HepG2 (cell line): ENCODE measurements around the gene C4orf36. TPM values are rescaled to one million over a fixed set of nuclear protein-coding genes. Genes with fewer than 3 reads are reported as not detected.

Experiments used
- ATAC-seq: fragments of 200-7000 bp; cut with Tn5 transposase; 3 replicates; pipeline ENCODE4 v1.9.1; 2020; ENCODE audit warnings: mild to moderate bottlenecking, moderate library complexity
- BruUV-seq: library from RNA; stranded (reverse); fragments of 400-500 nt; replicated peaks from 2 replicates; lab custom pipeline; 2021; lab: Mats Ljungman, UMichigan
- CTCF ChIA-PET: fragments of 300-600 bp; formaldehyde crosslinking; extraction: SDS; loops from one replicate; lab custom pipeline; 2021; ENCODE audit warnings: low total read pairs, inconsistent platforms, low intra/inter-chr PET ratio; lab: Yijun Ruan, JAX
- POLR2A ChIA-PET: fragments of 350-600 bp; sonication (Branson Sonifier 250); formaldehyde crosslinking; loops from one replicate; lab custom pipeline; 2020; ENCODE audit warnings: antibody characterized with exemption, inconsistent platforms; lab: Yijun Ruan, JAX
- DNase-seq: peaks from one replicate; pipeline ENCODE4 v3.0.0-alpha.2; 2015; ENCODE audit warnings: low spot score
- FAIRE-seq: peaks from 3 replicates; lab custom pipeline; 2011; peaks lifted over from hg19 to GRCh38; lab: Jason Lieb, UNC
- H2AFZ ChIP-seq: one replicate; pipeline ENCODE4 v1.6.1; 2011; ENCODE audit warnings: low read length, inconsistent platforms
- H3K27ac ChIP-seq: fragments of 300-600 bp; 3 replicates; pipeline ENCODE4 v1.8.0; 2011; ENCODE audit warnings: mixed run types, mild to moderate bottlenecking, mixed read lengths, low read length, inconsistent platforms; ENCODE audit not compliant: insufficient read depth; ENCODE audit errors: extremely low read length
- H3K27me3 ChIP-seq, 2 experiments: fragments of 200-600 bp in 1 of 2; 2 replicates in 1 of 2; 3 replicates in 1 of 2; pipeline versions ENCODE4 v1.6.0 to v1.8.0; 2011; ENCODE audit warnings: low read length in 2 of 2, mild to moderate bottlenecking in 2 of 2, moderate library complexity in 2 of 2, inconsistent platforms in 1 of 2; ENCODE audit not compliant: insufficient read depth in 2 of 2, control insufficient read depth in 1 of 2
- H3K36me3 ChIP-seq, 2 experiments: fragments of 200-600 bp in 1 of 2; replicated peaks in 1 of 2; 2 replicates in 1 of 2; 3 replicates in 1 of 2; pipeline versions ENCODE4 v1.5.1 to v1.8.0; 2011; ENCODE audit warnings: low read length in 2 of 2, inconsistent platforms in 1 of 2; ENCODE audit not compliant: insufficient read depth in 2 of 2, control insufficient read depth in 1 of 2
- H3K4me1 ChIP-seq: 2 replicates; pipeline ENCODE4 v1.5.1; 2012; ENCODE audit warnings: low read length, inconsistent platforms; ENCODE audit not compliant: insufficient read depth
- H3K4me2 ChIP-seq: 2 replicates; pipeline ENCODE4 v1.6.0; 2011; ENCODE audit warnings: low read depth, low read length, inconsistent platforms
- H3K4me3 ChIP-seq, 3 experiments: fragments of 200-600 bp in 1 of 3; sonication (generic), shearing (Covaris generic) in 1 of 3; replicated peaks in 1 of 3; 2 replicates each; pipeline ENCODE4 v1.5.1; 2011 to 2016; ENCODE audit warnings: low read length in 3 of 3, inconsistent platforms in 2 of 3, low read depth in 2 of 3, mild to moderate bottlenecking in 2 of 3, control low read depth in 1 of 3, mixed read lengths in 1 of 3; ENCODE audit not compliant: insufficient read depth in 1 of 3
- H3K79me2 ChIP-seq: one replicate; pipeline ENCODE4 v1.6.1; 2011; ENCODE audit warnings: low read length, inconsistent platforms; ENCODE audit not compliant: insufficient read depth
- H3K9ac ChIP-seq: 2 replicates; pipeline ENCODE4 v1.6.0; 2011; ENCODE audit warnings: mild to moderate bottlenecking, low read depth, low read length, inconsistent platforms; ENCODE audit not compliant: insufficient read depth
- H3K9me3 ChIP-seq: 2 replicates; pipeline ENCODE4 v1.5.1; 2012; ENCODE audit warnings: mild to moderate bottlenecking, low read length
- H4K20me1 ChIP-seq: 2 replicates; pipeline ENCODE4 v1.6.0; 2011; ENCODE audit warnings: inconsistent platforms, mild to moderate bottlenecking, low read length, moderate library complexity; ENCODE audit not compliant: insufficient read depth
- AHDC1 ChIP-seq: sonication (generic); formaldehyde crosslinking; IDR thresholded peaks from 2 replicates; pipeline ENCODE4 v1.5.1; 2020; ENCODE audit warnings: mild to moderate bottlenecking, missing genetic modification reagents, borderline replicate concordance
- ATF1 ChIP-seq: IDR thresholded peaks from 2 replicates; pipeline ENCODE4 v1.6.1; 2016; ENCODE audit warnings: mild to moderate bottlenecking, control low read depth
- FOXC1 ChIP-seq: sonication (generic); formaldehyde crosslinking; IDR thresholded peaks from 2 replicates; pipeline ENCODE4 v1.8.0; 2022; ENCODE audit warnings: mild to moderate bottlenecking, missing genetic modification reagents, borderline replicate concordance
- HNRNPH1 ChIP-seq: fragments of 200-400 bp; formaldehyde crosslinking; optimal IDR thresholded peaks from 2 replicates; pipeline ENCODE3; 2017; ENCODE audit warnings: mild to moderate bottlenecking, low read depth, low read length
- KDM6A ChIP-seq: IDR thresholded peaks from 2 replicates; pipeline ENCODE4 v1.6.1; 2016; ENCODE audit warnings: low read depth
- KLF12 ChIP-seq: sonication (generic); formaldehyde crosslinking; IDR thresholded peaks from 2 replicates; pipeline ENCODE4 v1.4.0; 2020; ENCODE audit warnings: missing genetic modification reagents, borderline replicate concordance
- LCORL ChIP-seq, 2 experiments: fragments of 450-650 bp in 1 of 2; sonication (generic) in 1 of 2; formaldehyde crosslinking in 1 of 2; IDR thresholded peaks; 2 replicates each; pipeline versions ENCODE4 v1.5.0 to v1.6.1; 2017 to 2020; ENCODE audit warnings: antibody characterized with exemption in 1 of 2, missing genetic modification reagents in 1 of 2
- SP4 ChIP-seq: sonication (generic); formaldehyde crosslinking; IDR thresholded peaks from 2 replicates; pipeline ENCODE4 v1.8.1; 2023; ENCODE audit warnings: mild to moderate bottlenecking, missing genetic modification reagents
- STAG1 ChIP-seq: sonication (generic); formaldehyde crosslinking; IDR thresholded peaks from 2 replicates; pipeline ENCODE4 v1.4.0; 2020; ENCODE audit warnings: missing genetic modification reagents
- TEAD3 ChIP-seq: optimal IDR thresholded peaks from 2 replicates; pipeline ENCODE3; 2016; ENCODE audit warnings: borderline replicate concordance
- ZIK1 ChIP-seq: sonication (generic); formaldehyde crosslinking; IDR thresholded peaks from 2 replicates; pipeline ENCODE4 v1.5.0; 2020; ENCODE audit warnings: mild to moderate bottlenecking, low read depth, missing genetic modification reagents, borderline replicate concordance
- ZNF121 ChIP-seq: sonication (generic); formaldehyde crosslinking; IDR thresholded peaks from 2 replicates; pipeline ENCODE4 v1.5.0; 2020; ENCODE audit warnings: mild to moderate bottlenecking, missing genetic modification reagents
- ZNF501 ChIP-seq: sonication (generic); formaldehyde crosslinking; IDR thresholded peaks from 2 replicates; pipeline ENCODE4 v1.5.1; 2020; ENCODE audit warnings: mild to moderate bottlenecking, moderate library complexity, missing genetic modification reagents
- ZNF530 ChIP-seq: sonication (generic); formaldehyde crosslinking; IDR thresholded peaks from 2 replicates; pipeline ENCODE4 v1.5.0; 2020; ENCODE audit warnings: low read depth, mild to moderate bottlenecking, missing genetic modification reagents
- ZNF558 ChIP-seq: sonication (generic); formaldehyde crosslinking; IDR thresholded peaks from 2 replicates; pipeline ENCODE4 v1.9.0; 2022; ENCODE audit warnings: mild to moderate bottlenecking, missing genetic modification reagents, borderline replicate concordance
- ZNF574 ChIP-seq: sonication (generic); formaldehyde crosslinking; IDR thresholded peaks from 2 replicates; pipeline ENCODE4 v1.4.0; 2020; ENCODE audit warnings: missing genetic modification reagents
- ZNF589 ChIP-seq: sonication (generic); formaldehyde crosslinking; conservative IDR thresholded peaks from 2 replicates; pipeline ENCODE4 v1.8.0; 2022; ENCODE audit warnings: mild to moderate bottlenecking, moderate library complexity, missing genetic modification reagents
- WGBS: methylation state at CpG from one replicate; pipeline ENCODE4 v1.1.6; 2017; ENCODE audit warnings: low lambda C conversion rate; 5-methylcytosine and 5-hydroxymethylcytosine counted together
- in situ Hi-C: cut with HindIII; loops from 2 replicates; pipeline ENCODE4 v1.10.0; 2017; ENCODE audit warnings: low pct_unique_long_range_greater_than_20kb; ENCODE audit not compliant: extremely low pct_ligation_motif_present
- intact Hi-C: fragments of 100-400 bp; cut with micrococcal nuclease; formaldehyde crosslinking; loops from one replicate; pipeline ENCODE4 v1.10.0; 2022; ENCODE audit not compliant: unreplicated experiment
- polyA plus RNA-seq, 8 experiments: library from polyadenylated mRNA; depleted of rRNA in 3 of 8; stranded (reverse) in 7 of 8; unstranded in 1 of 8; fragments of >200 nt; fragmentation: Illumina TruSeq in 4 of 8; extraction: Trizol in 4 of 8; gene quantifications; 2 replicates each; pipeline versions ENCODE4 v1.2.1 to v1.2.3, GENCODE V29; 2011 to 2016; ENCODE audit warnings: low read depth in 4 of 8, missing spikeins in 1 of 8, mixed read lengths in 1 of 8; ENCODE audit not compliant: insufficient read depth in 1 of 8
- total RNA-seq, 5 experiments: library from RNA; depleted of rRNA; stranded (reverse); fragments of >200 nt; fragmentation: Illumina TruSeq; extraction: Trizol; gene quantifications; 2 replicates each; pipeline ENCODE4 v1.2.3, GENCODE V29; 2016; ENCODE audit warnings: low read depth in 1 of 5

Gene C4orf36
- total and polyA plus RNA-seq, 2 of the 13 experiments (the other 11 are each of a cell fraction or from before 2014, with no cell fraction given) = 0.63 TPM; not detected in 1

- Histone ChIP-seq H3K4me2 (no peak overlapping the region), H3K27me3 (no peaks in the 10 kb centered on the region)
- DNase-seq = no peak
- TF ChIP-seq ZNF574 (CRISPR knock-in tag) = no peak
- TF ChIP-seq HNRNPH1 = no peak
- TF ChIP-seq STAG1 (CRISPR knock-in tag) = peak; percentile 76
- peak; percentile 88 for TF ChIP-seq ZNF121 (CRISPR knock-in tag)
- TF ChIP-seq FOXC1 (CRISPR knock-in tag) = no peak
- no peak for TF ChIP-seq TEAD3 (CRISPR knock-in tag)
- no peak for TF ChIP-seq ZNF530 (CRISPR knock-in tag)
- no peak for TF ChIP-seq LCORL (IDR thresholded peaks at IDR 0.05)
- TF ChIP-seq LCORL (CRISPR knock-in tag; IDR thresholded peaks at IDR 0.05) = no peak
- no peak for TF ChIP-seq AHDC1
- no peak for TF ChIP-seq SP4
- no peak for TF ChIP-seq ATF1
- TF ChIP-seq KDM6A = no peak
- TF ChIP-seq ZNF589 (CRISPR knock-in tag) = no peak
- TF ChIP-seq ZNF501 (CRISPR knock-in tag) = no peak
- TF ChIP-seq ZIK1 = no peak
- TF ChIP-seq ZNF558 (CRISPR knock-in tag) = no peak
- TF ChIP-seq KLF12 (CRISPR knock-in tag) = no peak
These were observed 6.3 kb upstream of the C4orf36 start for GRCh38 chr4:86898562-86898961.

More at GRCh38 chr4:86898562-86898961, 6.3 kb upstream of the C4orf36 start:
- intact Hi-C loops (no loop called here), in situ Hi-C loops (loop anchor here (5.0 to 10.0 kb wide), 2 partner anchors 336 to 401 kb away; no protein-coding TSS in a partner anchor)
- ATAC-seq = peak; percentile 73
- Histone ChIP-seq H3K9me3 (no peaks in the 10 kb centered on the region), H3K27ac (no peak overlapping the region), H3K9ac (no peak overlapping the region), H3K4me1 (no peaks in the 10 kb centered on the region), H3K79me2 (no peaks in the 10 kb centered on the region), H3K36me3 (no peaks in the 10 kb centered on the region; a peak in 1 of 5 replicates), H2AFZ (no peak overlapping the region), H4K20me1 (no peaks in the 10 kb centered on the region), H3K4me3 (no peak overlapping the region)
- no TSS peak for BruUV-seq
- POLR2A ChIA-PET = no interaction called here
- FAIRE-seq = no peak
- 53% methylated on average over 4 of the region's 4 CpGs for WGBS
- CTCF ChIA-PET = no interaction called here
